HepG2 (cell line): ENCODE results near the gene WDHD1. TPM values are rescaled to one million over a fixed set of nuclear protein-coding genes. Genes with fewer than 3 reads are reported as not detected.

Source experiments
- ATM ChIP-seq: fragments of 450-650 bp; IDR thresholded peaks from 2 replicates; pipeline ENCODE4 v1.7.1; 2017; ENCODE audit warnings: mild to moderate bottlenecking, borderline replicate concordance
- BCLAF1 ChIP-seq: fragments of 450-650 bp; IDR thresholded peaks from 2 replicates; pipeline ENCODE4 v1.6.1; 2017; ENCODE audit warnings: mild to moderate bottlenecking
- KMT2A ChIP-seq: sonication (generic); formaldehyde crosslinking; IDR thresholded peaks from 2 replicates; pipeline ENCODE4 v1.4.0; 2020; ENCODE audit warnings: missing genetic modification reagents
- MBD4 ChIP-seq: IDR thresholded peaks from 2 replicates; pipeline ENCODE4 v1.6.1; 2012; ENCODE audit warnings: low read length, inconsistent platforms, borderline replicate concordance
- MEIS2 ChIP-seq: sonication (generic); formaldehyde crosslinking; IDR thresholded peaks from 2 replicates; pipeline ENCODE4 v1.9.0; 2021; ENCODE audit warnings: mild to moderate bottlenecking, missing genetic modification reagents
- NR2C2 ChIP-seq: sonication (generic); formaldehyde crosslinking; IDR thresholded peaks from 2 replicates; pipeline ENCODE4 v1.4.0; 2020; ENCODE audit warnings: missing genetic modification reagents, mild to moderate bottlenecking, moderate library complexity, borderline replicate concordance
- PPARG ChIP-seq: conservative IDR thresholded peaks from 2 replicates; pipeline ENCODE4 v1.6.1; 2016; ENCODE audit warnings: missing biosample characterization, missing genetic modification reagents
- SRY ChIP-seq: sonication (generic); formaldehyde crosslinking; IDR thresholded peaks from 2 replicates; pipeline ENCODE4 v1.8.0; 2022; ENCODE audit warnings: mild to moderate bottlenecking, missing genetic modification reagents
- TP53 ChIP-seq: sonication (generic); formaldehyde crosslinking; conservative IDR thresholded peaks from 2 replicates; pipeline ENCODE4 v1.4.0; 2020; ENCODE audit warnings: missing genetic modification reagents
- ZBTB3 ChIP-seq: sonication (generic); formaldehyde crosslinking; IDR thresholded peaks from 2 replicates; pipeline ENCODE4 v1.4.0; 2020; ENCODE audit warnings: low read depth, mild to moderate bottlenecking, moderate library complexity, missing genetic modification reagents, borderline replicate concordance
- ZBTB38 ChIP-seq: sonication (generic); formaldehyde crosslinking; IDR thresholded peaks from 2 replicates; pipeline ENCODE4 v1.5.1; 2020; ENCODE audit warnings: mild to moderate bottlenecking, missing genetic modification reagents
- ZNF180 ChIP-seq: sonication (generic); formaldehyde crosslinking; IDR thresholded peaks from 2 replicates; pipeline ENCODE4 v1.4.0; 2020; ENCODE audit warnings: low read depth, missing genetic modification reagents, borderline replicate concordance
- ZNF326 ChIP-seq: sonication (generic); formaldehyde crosslinking; IDR thresholded peaks from 2 replicates; pipeline ENCODE4 v1.4.0; 2020; ENCODE audit warnings: missing genetic modification reagents, borderline replicate concordance
- ZNF350 ChIP-seq: sonication (generic); formaldehyde crosslinking; IDR thresholded peaks from 2 replicates; pipeline ENCODE4 v1.4.0; 2020; ENCODE audit warnings: mild to moderate bottlenecking, low read depth, missing genetic modification reagents, borderline replicate concordance
- ZNF496 ChIP-seq: sonication (generic); formaldehyde crosslinking; IDR thresholded peaks from 2 replicates; pipeline ENCODE4 v1.8.1; 2023; ENCODE audit warnings: mild to moderate bottlenecking, moderate library complexity, missing genetic modification reagents; ENCODE audit not compliant: insufficient replicate concordance
- ZNF580 ChIP-seq: IDR thresholded peaks from 2 replicates; pipeline ENCODE4 v1.6.1; 2016; ENCODE audit warnings: low read depth, borderline replicate concordance
- ZNF691 ChIP-seq: sonication (generic); formaldehyde crosslinking; IDR thresholded peaks from 2 replicates; pipeline ENCODE4 v1.4.0; 2020; ENCODE audit warnings: missing genetic modification reagents, low read depth, mild to moderate bottlenecking, borderline replicate concordance
- ZNF780A ChIP-seq: sonication (generic); formaldehyde crosslinking; IDR thresholded peaks from 2 replicates; pipeline ENCODE4 v1.8.0; 2022; ENCODE audit warnings: mild to moderate bottlenecking, missing genetic modification reagents, moderate library complexity
- ZSCAN21 ChIP-seq: sonication (generic); formaldehyde crosslinking; IDR thresholded peaks from 2 replicates; pipeline ENCODE4 v1.8.0; 2022; ENCODE audit warnings: mild to moderate bottlenecking, missing genetic modification reagents, moderate library complexity, borderline replicate concordance
- ZSCAN9 ChIP-seq: IDR thresholded peaks from 2 replicates; pipeline ENCODE4 v1.6.1; 2016; ENCODE audit warnings: borderline replicate concordance
- polyA plus RNA-seq, 8 experiments: library from polyadenylated mRNA; depleted of rRNA in 3 of 8; stranded (reverse) in 7 of 8; unstranded in 1 of 8; fragments of >200 nt; fragmentation: Illumina TruSeq in 4 of 8; extraction: Trizol in 4 of 8; gene quantifications; 2 replicates each; pipeline versions ENCODE4 v1.2.1 to v1.2.3, GENCODE V29; 2011 to 2016; ENCODE audit warnings: low read depth in 4 of 8, missing spikeins in 1 of 8, mixed read lengths in 1 of 8; ENCODE audit not compliant: insufficient read depth in 1 of 8
- total RNA-seq, 5 experiments: library from RNA; depleted of rRNA; stranded (reverse); fragments of >200 nt; fragmentation: Illumina TruSeq; extraction: Trizol; gene quantifications; 2 replicates each; pipeline ENCODE4 v1.2.3, GENCODE V29; 2016; ENCODE audit warnings: low read depth in 1 of 5

Gene WDHD1
- total and polyA plus RNA-seq, 2 of the 13 experiments (the other 11 are each of a cell fraction or from before 2014, with no cell fraction given), result 5.5 to 27.5 TPM

GRCh38 chr14:55026793-55027561 lies at the start of gene WDHD1, which contains the start of gene SOCS4 (continued):
- TF ChIP-seq ZBTB3 (CRISPR knock-in tag) (no peak; the same call in 1 of the 2 replicates), SRY (CRISPR knock-in tag) (no peak), MEIS2 (CRISPR knock-in tag) (no peak), NR2C2 (CRISPR knock-in tag) (peak; percentile 88), MBD4 (no peak), ZNF580 (CRISPR knock-in tag) (peak; percentile 87; the same call in 1 of the 2 replicates), ZNF326 (CRISPR knock-in tag) (no peak), TP53 (CRISPR knock-in tag) (no peak; the same call in 1 of the 2 replicates), ZSCAN21 (CRISPR knock-in tag) (no peak; the same call in 1 of the 2 replicates), ZNF496 (CRISPR knock-in tag) (no peak), ZSCAN9 (CRISPR knock-in tag) (peak; percentile 74; the same call in 1 of the 2 replicates), ZNF780A (CRISPR knock-in tag) (no peak), ATM (no peak), ZNF350 (peak; percentile 93), ZNF691 (CRISPR knock-in tag) (peak; percentile 84; the same call in 1 of the 2 replicates), ZBTB38 (CRISPR knock-in tag) (peak; percentile 76), ZNF180 (CRISPR knock-in tag) (no peak), BCLAF1 (no peak), PPARG (peak; percentile 49), KMT2A (peak; percentile 99)
